ENCODE measurements around the gene RCAN1.

RCAN1 gene

DNA sequence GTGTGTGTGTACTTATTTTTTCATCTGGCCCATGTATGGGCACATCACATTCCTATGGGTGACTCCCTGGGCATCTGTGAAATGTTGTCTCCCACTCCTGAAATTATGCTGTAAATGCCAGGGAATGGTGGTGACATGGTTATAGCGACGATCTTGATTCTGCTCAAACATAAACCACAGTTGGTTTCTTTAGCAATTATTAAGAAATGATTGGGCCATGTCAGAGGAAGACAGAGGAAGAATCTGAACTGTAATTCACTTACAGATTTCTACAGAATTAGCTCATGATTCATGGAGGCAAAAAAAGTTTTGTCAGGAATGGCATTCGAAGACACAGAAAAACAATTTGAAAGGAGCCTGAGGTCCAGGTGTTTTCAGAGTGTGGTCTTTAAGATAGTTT lies 77.1 kb downstream of the RCAN1 start:
- DNase-seq (ENCODE audit: low read depth in 2 of 2) = no peak

DNA sequence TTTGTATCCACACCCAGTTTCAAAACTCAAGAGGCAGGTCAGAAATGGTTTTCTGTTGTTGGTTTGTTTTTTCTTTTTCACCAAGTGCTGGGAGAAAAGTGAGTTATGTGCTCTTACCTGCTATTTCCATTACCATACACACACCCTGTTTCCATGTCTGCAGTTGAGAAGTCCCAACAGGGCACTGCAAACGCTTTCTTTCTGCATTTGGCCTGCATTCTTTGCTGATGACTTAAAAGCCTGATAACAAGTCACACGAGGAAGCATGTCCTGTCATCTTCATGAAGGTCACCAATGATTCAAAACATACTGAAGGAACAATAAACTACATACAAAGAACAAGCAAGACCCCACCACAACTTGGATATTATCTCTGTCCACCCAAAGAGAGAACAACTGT lies 78.1 kb downstream of the RCAN1 start:
- no peak for DNase-seq (ENCODE audit: low read depth in 2 of 2)

- no peak for DNase-seq (ENCODE audit: low read depth in 2 of 2)
Measured at GRCh38 chr21:34536311-34536710, 78.6 kb downstream of the RCAN1 start.

DNA sequence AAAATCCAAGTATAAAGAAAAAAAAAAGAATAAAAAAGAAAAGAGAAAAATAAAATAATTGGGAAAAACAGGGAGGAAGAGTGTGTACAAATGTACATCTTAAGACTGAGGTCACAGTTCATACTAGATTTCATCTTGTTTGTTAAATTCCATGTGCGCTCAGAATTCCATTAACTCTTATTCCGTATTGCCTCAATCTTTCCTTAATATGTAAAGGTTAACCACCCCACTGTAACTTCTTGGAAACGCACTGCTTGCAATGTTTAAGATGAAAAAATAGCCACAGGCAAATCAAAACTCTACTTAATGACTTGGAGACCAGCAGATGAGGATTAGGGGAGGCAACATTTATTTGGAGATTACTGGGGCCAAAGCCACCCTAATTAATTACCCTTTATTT lies 79.0 kb downstream of the RCAN1 start:
- DNase-seq (ENCODE audit: low read depth in 2 of 2) = no peak

GRCh38 chr21:34534522-34534921 lies 80.4 kb downstream of the RCAN1 start:
- DNase-seq (ENCODE audit: low read depth in 2 of 2) = no peak

DNA sequence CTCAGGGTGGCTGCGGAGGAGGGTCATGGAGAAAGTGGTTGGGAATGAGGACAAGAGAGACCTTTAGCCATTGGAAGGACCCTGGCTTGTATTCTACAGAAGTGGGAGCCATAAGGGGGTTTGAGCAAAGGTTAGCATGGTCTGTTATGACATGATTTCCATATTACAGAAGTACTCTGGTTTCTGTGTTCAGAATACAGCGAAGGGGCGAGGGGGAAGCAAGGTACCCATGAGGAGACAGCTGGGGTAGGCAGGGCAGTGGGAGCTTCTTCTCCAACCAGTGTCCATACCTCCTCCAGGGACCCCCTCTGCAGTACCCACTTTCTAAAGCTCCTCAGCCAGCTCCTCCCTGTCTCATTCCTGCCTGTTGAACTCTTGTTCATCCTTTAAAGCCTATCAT lies 81.0 kb downstream of the RCAN1 start:
- DNase-seq (ENCODE audit: low read depth in 2 of 2) = no peak

DNA sequence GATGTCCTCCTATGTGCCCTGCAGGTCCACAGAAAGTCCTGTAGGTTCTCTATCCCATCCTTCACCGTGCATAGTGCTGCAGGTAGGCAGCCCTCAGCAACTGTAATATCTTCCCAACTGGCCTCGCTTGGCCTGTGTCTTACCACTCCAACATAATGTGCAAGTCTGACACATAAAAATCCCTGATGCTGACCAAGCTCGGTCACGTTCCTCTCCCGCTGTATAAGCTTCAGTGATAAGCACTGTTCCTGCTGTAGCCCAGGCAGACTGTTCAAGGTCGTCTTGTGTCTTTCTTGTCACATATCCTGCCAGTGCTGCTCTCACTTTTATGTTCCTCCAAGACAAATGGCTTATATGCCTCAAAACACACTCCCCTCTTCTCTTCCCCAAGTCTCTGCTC lies 83.5 kb downstream of the RCAN1 start:
- no peak for DNase-seq (ENCODE audit: low read depth in 2 of 2)

- DNase-seq (ENCODE audit: low read depth in 2 of 2) = no peak
Measured at GRCh38 chr21:34530261-34530660, 84.7 kb downstream of the RCAN1 start.

GRCh38 chr21:34528131-34528561 lies 86.8 kb downstream of the RCAN1 start:
- DNase-seq (ENCODE audit: low read depth in 2 of 2) = no peak

- peak in 1 of 2 donors; percentile 29 for DNase-seq (ENCODE audit: low read depth in 2 of 2)
Measured at GRCh38 chr21:34526618-34527290, 88.2 kb downstream of the RCAN1 start.

DNA sequence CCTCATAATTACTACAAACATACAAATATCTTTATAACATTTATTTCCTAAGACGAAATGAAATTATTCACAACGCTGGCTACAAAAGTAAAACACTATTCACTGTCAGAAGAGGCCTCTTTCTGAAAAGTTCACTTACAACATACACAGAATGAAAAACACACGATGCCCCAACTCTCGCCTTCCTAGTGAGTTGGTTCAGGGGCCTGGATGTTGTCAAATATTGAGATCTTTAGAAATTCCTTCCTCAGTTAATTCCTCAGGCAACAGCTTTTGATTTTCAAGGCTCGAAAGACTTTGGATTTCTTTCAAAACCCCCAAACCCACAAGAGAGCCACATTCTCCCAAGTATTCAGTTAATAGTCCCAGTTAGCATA lies 88.7 kb downstream of the RCAN1 start:
- DNase-seq (ENCODE audit: low read depth in 2 of 2) = no peak

DNA sequence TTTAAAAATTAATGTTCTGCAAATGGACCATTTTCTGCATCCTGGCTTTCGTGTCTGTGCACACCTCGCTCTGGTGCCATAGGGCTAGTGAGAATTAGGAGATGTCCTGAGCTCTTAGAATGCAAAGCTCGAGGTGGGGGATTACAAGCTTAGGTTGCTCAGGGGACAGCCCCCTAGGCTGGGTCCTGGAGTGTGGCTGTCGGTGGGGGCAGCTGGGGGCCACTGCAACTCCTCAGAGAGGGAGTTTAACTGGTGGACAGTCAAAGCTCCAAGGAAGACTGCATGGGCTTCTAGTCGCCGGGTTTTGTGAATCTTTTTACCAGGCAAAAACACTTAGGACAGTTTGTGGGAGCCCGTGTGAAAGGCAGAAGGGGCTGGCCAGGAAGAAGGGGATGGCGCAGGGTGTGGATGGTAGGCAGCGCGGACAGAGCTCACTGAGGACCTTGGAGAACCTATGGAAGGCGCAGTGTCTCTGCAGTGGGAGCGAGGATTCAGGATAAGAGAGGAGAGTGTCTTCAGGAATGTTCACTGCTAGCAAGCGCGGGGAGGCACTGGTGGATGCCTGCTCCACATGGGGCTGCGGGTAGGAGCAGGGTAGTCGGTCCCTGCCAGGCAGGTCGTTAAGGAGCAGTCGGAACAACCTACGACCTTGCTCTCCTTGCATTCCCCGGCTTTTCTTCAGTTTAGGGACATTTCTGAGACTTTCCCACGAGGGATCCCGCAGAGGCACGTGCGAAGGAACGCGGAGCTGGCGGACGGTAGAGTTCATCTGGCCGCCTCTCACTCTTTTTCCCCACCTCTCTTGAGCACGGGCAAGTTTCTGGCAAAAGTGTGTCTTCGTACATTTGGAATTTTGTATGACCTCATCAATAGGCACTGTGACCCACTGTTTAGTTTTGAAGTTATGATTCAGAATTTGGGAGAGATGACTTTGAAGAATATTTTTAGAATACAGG lies 90.0 kb downstream of the RCAN1 start:
- DNase-seq (ENCODE audit: low read depth in 2 of 2) = no peak

- no peak for DNase-seq (ENCODE audit: low read depth in 2 of 2)
Measured at GRCh38 chr21:34523019-34523555, 91.8 kb downstream of the RCAN1 start.

- no peak for DNase-seq (ENCODE audit: low read depth in 2 of 2)
Measured at GRCh38 chr21:34522284-34522683, 92.6 kb downstream of the RCAN1 start.

GRCh38 chr21:34521561-34521960 lies 93.4 kb downstream of the RCAN1 start:
- DNase-seq (ENCODE audit: low read depth in 2 of 2) = no peak

GRCh38 chr21:34520764-34521508 lies 94.0 kb downstream of the RCAN1 start:
- DNase-seq (ENCODE audit: low read depth in 2 of 2) = no peak

- DNase-seq (ENCODE audit: low read depth in 2 of 2) = no peak
Measured at GRCh38 chr21:34520281-34520680, 94.6 kb downstream of the RCAN1 start.

GRCh38 chr21:34519694-34520093 lies 95.2 kb downstream of the RCAN1 start:
- no peak for DNase-seq (ENCODE audit: low read depth in 2 of 2)

- no peak for DNase-seq (ENCODE audit: low read depth in 2 of 2)
Measured at GRCh38 chr21:34519016-34519415, 95.9 kb downstream of the RCAN1 start.

DNA sequence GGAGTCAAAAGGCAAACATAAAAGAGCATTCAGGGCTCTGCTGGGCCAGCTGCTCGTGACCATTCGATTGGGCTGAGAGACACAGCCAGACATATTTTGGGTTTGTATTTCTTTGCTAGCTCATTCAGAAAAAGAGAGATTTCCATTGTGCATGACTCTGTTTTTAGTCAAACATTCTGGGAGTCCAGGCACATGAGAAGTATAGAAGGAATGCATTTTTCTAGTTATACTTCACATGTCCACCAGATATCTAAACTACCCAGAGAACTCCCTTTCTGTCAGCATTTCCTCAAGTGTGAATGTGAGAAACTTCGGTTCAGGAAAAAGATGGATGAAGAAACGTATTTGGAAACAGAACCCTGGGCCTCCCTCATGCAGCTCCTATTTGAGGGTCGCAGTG lies 96.6 kb downstream of the RCAN1 start:
- DNase-seq (ENCODE audit: low read depth in 2 of 2) = no peak

DNA sequence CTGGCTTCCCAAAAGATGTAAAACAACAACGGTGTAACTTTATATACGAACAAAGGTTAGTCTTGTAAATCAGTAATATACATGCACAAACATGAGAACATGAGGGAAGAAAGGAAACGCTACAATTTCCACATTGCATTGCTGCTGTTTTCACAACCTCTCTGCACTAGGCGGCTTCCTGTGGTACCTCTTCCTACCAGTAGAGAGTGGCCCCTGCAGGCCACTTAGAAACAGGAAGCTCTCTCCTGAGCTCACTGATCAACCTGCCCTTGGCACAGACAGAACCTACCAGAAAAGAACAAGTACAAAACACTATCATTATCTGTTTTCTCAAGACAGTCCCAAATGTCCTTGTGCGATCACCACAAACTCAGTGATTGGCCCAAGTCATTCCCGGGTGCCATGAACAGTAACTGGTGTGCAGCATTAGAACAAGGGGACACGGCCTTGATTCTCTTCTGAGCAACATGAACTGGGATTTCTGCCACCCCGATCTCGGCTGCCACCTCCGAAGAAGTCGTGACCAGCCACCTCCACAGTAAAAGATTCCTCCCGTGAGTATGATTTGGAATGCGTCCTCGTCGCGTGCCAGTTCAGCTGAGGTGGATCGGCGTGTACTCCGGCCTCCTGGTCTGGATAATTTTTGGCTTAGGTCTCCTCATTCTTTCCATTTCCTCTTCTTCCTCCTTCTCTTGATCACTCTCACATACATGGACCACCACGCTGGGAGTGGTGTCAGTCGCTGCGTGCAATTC lies 97.2 kb downstream of the RCAN1 start:
- no peak for DNase-seq (ENCODE audit: low read depth in 2 of 2)

All from stimulated activated CD8-positive, alpha-beta memory T cell treated with anti-CD3 and anti-CD28 coated beads, Interleukin-7, amount 100 ng/mL, for 4 hours (primary cell).